HG03571 (cell line): ENCODE results near the gene SORL1.
"Not testable (repeated sequence)": the region's sequence is repeated elsewhere in the genome, so short reads cannot be mapped to it uniquely, and the experiment has no call there.

Source experiments
- ATAC-seq: cut with Tn5 transposase; IDR thresholded peaks from one replicate; pipeline ENCODE4 v1.9.1; 2021; ENCODE audit not compliant: unreplicated experiment

The SORL1 gene

GRCh38 chr11:121499405-121499804 lies 47.3 kb downstream of the SORL1 start:
- ATAC-seq: no peak

- no peak for ATAC-seq
Measured at GRCh38 chr11:121500275-121500674, 48.2 kb downstream of the SORL1 start.

GRCh38 chr11:121500717-121501116 lies 48.6 kb downstream of the SORL1 start:
- ATAC-seq: no peak

- ATAC-seq: no peak
Measured at GRCh38 chr11:121503051-121503450, 50.9 kb downstream of the SORL1 start.

- not testable (repeated sequence) for ATAC-seq
Measured at GRCh38 chr11:121506237-121506636, 54.1 kb downstream of the SORL1 start.

GRCh38 chr11:121508449-121508848 lies 56.3 kb downstream of the SORL1 start:
- no peak for ATAC-seq

GRCh38 chr11:121510438-121510837 lies 58.3 kb downstream of the SORL1 start:
- no peak for ATAC-seq

- ATAC-seq: no peak
Measured at GRCh38 chr11:121512468-121513465, 60.7 kb downstream of the SORL1 start.

- ATAC-seq: no peak
Measured at GRCh38 chr11:121513807-121514206, 61.7 kb downstream of the SORL1 start.

- ATAC-seq: no peak
Measured at GRCh38 chr11:121514432-121515334, 62.6 kb downstream of the SORL1 start.

- no peak for ATAC-seq
Measured at GRCh38 chr11:121515335-121515671, 63.2 kb downstream of the SORL1 start.

- ATAC-seq: no peak
Measured at GRCh38 chr11:121517996-121518395, 65.9 kb downstream of the SORL1 start.

- no peak for ATAC-seq
Measured at GRCh38 chr11:121520243-121521144, 68.4 kb downstream of the SORL1 start.

- no peak for ATAC-seq
Measured at GRCh38 chr11:121521145-121522042, 69.3 kb downstream of the SORL1 start.

GRCh38 chr11:121522043-121522941 lies 70.2 kb downstream of the SORL1 start:
- no peak for ATAC-seq

GRCh38 chr11:121523581-121524232 lies 71.6 kb downstream of the SORL1 start:
- ATAC-seq: no peak

- no peak for ATAC-seq
Measured at GRCh38 chr11:121524233-121524631, 72.1 kb downstream of the SORL1 start.

GRCh38 chr11:121525376-121525775 lies 73.3 kb downstream of the SORL1 start:
- no peak for ATAC-seq
